ENCODE data around the gene OTOG.

Gene OTOG

GRCh38 chr11:17596310-17596669 lies 49.2 kb downstream of the OTOG start:
- Histone ChIP-seq H4K20me1 (ENCODE audit: insufficient read depth) (no peaks in the 10 kb centered on the region), H2AFZ (ENCODE audit: low read depth) (no peak overlapping the region), H3K27ac (no peak overlapping the region), H3K79me2 (ENCODE audit: insufficient read depth, low read depth) (no peaks in the 10 kb centered on the region), H3K27me3 (ENCODE audit: insufficient read depth, low read depth) (no peaks in the 10 kb centered on the region), H3K4me1 (ENCODE audit: low read depth, poor library complexity, severe bottlenecking) (no peaks in the 10 kb centered on the region), H3K9ac (no peak overlapping the region), H3K4me2 (no peak overlapping the region), H3K4me3 (IDR thresholded peaks at IDR 0.05; ENCODE audit: insufficient read depth, low read depth, low read length) (no peak overlapping the region), H3K36me3 (ENCODE audit: insufficient read depth) (no peaks in the 10 kb centered on the region)
- TF ChIP-seq CTCF (conservative IDR thresholded peaks at IDR 0.05; ENCODE audit: low read depth, low read length): no peak

- H3K4me1 ChIP-seq (ENCODE audit: low read depth, poor library complexity, severe bottlenecking): no peaks in the 10 kb centered on the region
- no peaks in the 10 kb centered on the region for H4K20me1 ChIP-seq (ENCODE audit: insufficient read depth)
- no peak overlapping the region for H3K9ac ChIP-seq
- H2AFZ ChIP-seq (ENCODE audit: low read depth): no peak overlapping the region
- H3K36me3 ChIP-seq (ENCODE audit: insufficient read depth): no peaks in the 10 kb centered on the region
- no peak overlapping the region for H3K4me2 ChIP-seq
- H3K27me3 ChIP-seq (ENCODE audit: insufficient read depth, low read depth): no peaks in the 10 kb centered on the region
- H3K79me2 ChIP-seq (ENCODE audit: insufficient read depth, low read depth): no peaks in the 10 kb centered on the region
- no peak for TF ChIP-seq CTCF (conservative IDR thresholded peaks at IDR 0.05; ENCODE audit: low read depth, low read length)
- H3K27ac ChIP-seq: no peak overlapping the region
- no peak overlapping the region for H3K4me3 ChIP-seq (IDR thresholded peaks at IDR 0.05; ENCODE audit: insufficient read depth, low read depth, low read length)
These were observed 49.7 kb downstream of the OTOG start for GRCh38 chr11:17596711-17597110.

DNA sequence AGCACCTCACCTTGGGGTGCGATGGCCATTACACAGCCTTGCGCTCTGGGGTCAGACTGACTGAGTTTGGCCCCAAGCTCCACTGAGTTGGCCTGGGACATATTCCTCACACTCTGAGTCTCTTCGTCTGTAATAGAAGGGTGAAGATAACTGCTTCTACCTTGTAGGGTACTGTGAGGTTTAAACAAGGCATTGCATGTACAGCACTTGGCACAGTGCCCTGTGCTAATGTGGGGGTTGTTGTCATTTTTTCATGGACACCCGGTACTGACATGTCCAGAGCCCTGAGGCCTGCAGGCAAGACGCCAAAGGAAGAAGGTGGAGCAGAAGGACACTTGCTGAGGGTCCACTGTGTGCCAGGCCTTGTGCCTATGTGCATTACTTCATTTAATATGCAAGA lies 50.7 kb downstream of the OTOG start:
- TF ChIP-seq CTCF (conservative IDR thresholded peaks at IDR 0.05; ENCODE audit: low read depth, low read length): no peak
- Histone ChIP-seq H3K27ac (no peak overlapping the region), H3K4me2 (no peak overlapping the region), H3K36me3 (ENCODE audit: insufficient read depth) (no peaks in the 10 kb centered on the region), H2AFZ (ENCODE audit: low read depth) (no peak overlapping the region), H3K4me3 (IDR thresholded peaks at IDR 0.05; ENCODE audit: insufficient read depth, low read depth, low read length) (no peak overlapping the region), H3K4me1 (ENCODE audit: low read depth, poor library complexity, severe bottlenecking) (no peaks in the 10 kb centered on the region), H3K27me3 (ENCODE audit: insufficient read depth, low read depth) (no peaks in the 10 kb centered on the region), H3K79me2 (ENCODE audit: insufficient read depth, low read depth) (no peaks in the 10 kb centered on the region), H4K20me1 (ENCODE audit: insufficient read depth) (no peaks in the 10 kb centered on the region), H3K9ac (no peak overlapping the region)

GRCh38 chr11:17598700-17599459 lies 51.8 kb downstream of the OTOG start:
- Histone ChIP-seq H3K4me1 (ENCODE audit: low read depth, poor library complexity, severe bottlenecking) (no peaks in the 10 kb centered on the region), H3K9ac (no peak overlapping the region), H2AFZ (ENCODE audit: low read depth) (peak overlapping the region; percentile 27; the same call in 1 of the 2 replicates), H3K27me3 (ENCODE audit: insufficient read depth, low read depth) (no peaks in the 10 kb centered on the region), H3K36me3 (ENCODE audit: insufficient read depth) (no peaks in the 10 kb centered on the region), H3K27ac (no peak overlapping the region), H3K4me3 (IDR thresholded peaks at IDR 0.05; ENCODE audit: insufficient read depth, low read depth, low read length) (no peak overlapping the region), H4K20me1 (ENCODE audit: insufficient read depth) (no peaks in the 10 kb centered on the region), H3K79me2 (ENCODE audit: insufficient read depth, low read depth) (no peaks in the 10 kb centered on the region), H3K4me2 (no peak overlapping the region)
- peak; percentile 89 for TF ChIP-seq CTCF (conservative IDR thresholded peaks at IDR 0.05; ENCODE audit: low read depth, low read length)

Measured in KMS-11 (cell line).